Activated effector memory CD4-positive, alpha-beta T cell treated with Interleukin-2 at 50 U/mL for 16 hours (primary cell): ENCODE measurements around the gene SLC9B2.

Source experiments
- DNase-seq: peaks from one replicate; pipeline ENCODE4 v3.0.0-alpha.2; 2020

The SLC9B2 gene, protein sequence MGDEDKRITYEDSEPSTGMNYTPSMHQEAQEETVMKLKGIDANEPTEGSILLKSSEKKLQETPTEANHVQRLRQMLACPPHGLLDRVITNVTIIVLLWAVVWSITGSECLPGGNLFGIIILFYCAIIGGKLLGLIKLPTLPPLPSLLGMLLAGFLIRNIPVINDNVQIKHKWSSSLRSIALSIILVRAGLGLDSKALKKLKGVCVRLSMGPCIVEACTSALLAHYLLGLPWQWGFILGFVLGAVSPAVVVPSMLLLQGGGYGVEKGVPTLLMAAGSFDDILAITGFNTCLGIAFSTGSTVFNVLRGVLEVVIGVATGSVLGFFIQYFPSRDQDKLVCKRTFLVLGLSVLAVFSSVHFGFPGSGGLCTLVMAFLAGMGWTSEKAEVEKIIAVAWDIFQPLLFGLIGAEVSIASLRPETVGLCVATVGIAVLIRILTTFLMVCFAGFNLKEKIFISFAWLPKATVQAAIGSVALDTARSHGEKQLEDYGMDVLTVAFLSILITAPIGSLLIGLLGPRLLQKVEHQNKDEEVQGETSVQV

DNA sequence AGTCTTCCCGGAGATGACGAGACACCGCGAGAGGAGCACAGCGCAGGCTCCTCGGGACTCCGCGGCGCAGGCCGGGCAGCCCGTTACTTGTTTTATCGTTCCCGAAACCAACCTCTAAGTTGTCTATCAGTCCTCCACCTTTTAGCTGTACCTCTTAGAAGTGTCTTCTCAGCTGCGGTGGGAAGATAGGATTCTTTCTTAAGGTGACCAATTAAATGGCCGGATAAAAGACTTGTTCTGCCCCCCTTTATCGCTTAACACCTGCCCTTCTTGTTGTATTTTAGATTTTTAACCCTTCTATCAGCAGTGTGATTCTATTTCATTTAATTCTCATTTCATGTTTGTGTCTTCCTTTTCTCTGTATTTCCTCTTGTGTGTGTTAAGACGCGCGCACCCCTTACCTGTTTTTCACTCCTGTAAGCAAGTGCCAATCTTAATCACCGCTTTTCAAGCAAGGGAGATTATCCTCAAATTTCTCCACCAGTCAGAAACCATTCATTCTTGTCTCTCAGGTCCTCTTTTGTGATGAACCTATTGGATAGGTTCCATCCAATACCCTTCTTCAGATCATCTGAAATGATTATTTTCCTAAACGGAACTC, at the start of gene SLC9B2:
SLC9B2 (minus strand) TSS at position 15 of the 601 bp plus-strand sequence. CDS start 9,211 bp downstream, outside the sequence.
- no peak for DNase-seq

DNA sequence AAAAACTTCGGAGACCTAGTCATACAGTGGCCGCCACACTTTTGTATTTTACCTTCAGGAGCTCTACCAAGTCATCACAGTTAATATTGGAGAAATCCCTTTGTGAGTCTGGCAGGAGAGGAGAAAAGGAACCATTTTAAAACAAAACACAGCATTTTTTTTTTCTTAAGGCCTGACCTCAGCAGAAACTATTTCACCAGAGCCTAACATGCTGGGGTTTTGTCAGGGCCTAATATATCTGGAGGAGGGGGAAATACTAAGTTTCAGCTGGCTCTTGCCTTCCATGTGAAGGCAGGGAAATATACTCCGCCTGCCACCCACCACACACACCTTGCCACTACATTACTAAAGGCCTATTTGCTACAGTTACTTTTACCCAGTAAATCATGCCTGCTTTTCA, 49.6 kb upstream of the SLC9B2 start:
- no peak for DNase-seq

DNA sequence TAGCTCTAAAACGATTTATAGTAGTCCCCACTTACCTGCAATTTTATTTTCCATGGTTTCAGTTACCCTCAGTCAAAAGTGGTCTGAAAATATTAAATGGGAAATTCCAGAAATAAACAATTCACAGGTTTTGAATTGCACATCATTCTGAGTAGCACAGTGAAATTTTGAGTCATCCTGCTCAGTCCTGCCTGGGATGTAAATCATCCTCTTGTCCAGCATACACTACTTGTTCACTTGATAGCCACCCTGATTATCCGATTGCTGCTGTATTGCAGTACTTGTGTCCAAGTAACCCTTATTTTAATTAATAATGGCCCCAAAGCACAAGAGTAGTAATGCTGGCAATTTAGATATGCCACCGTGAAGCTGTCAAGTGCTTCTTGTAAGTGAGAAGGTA, 46.6 kb upstream of the SLC9B2 start:
- DNase-seq, result no peak

DNA sequence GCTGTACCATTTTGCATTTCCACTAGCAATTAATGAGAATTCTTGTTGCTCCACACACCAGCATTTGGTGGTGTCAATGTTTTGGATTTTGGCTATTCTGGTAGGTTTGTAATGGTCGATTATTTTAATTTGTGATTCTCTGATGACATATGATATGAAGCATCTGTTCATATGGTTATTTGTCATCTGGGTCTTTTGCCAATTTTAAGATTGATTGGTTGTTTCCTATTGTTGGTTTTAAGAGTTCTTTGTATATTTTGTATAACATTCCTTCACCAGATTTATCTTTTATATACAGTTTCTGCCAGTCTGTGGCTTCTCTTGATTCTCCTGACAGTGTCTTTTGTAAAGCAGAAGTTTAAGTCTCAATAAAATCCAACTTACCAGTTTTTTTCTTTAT, 41.6 kb upstream of the SLC9B2 start:
- DNase-seq, result no peak

DNA sequence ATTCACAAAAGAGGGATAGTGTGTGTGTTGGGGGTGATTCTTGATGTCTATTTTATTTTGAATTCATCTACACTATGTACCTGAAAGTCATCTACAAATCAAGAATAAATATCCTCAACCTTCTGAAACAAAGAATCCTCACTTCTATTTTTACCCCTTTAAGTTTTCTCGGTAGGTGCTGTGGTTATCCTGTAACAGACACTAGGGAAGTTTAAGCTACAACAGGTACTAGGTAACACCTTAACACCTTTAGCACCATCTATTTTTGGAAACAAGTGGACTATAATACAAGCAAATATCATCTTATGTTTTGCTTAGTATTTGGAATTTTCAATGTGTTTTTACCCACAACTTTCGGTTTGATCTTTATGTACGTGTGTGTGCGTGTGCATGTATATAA, 35.0 kb upstream of the SLC9B2 start:
- no peak for DNase-seq

DNA sequence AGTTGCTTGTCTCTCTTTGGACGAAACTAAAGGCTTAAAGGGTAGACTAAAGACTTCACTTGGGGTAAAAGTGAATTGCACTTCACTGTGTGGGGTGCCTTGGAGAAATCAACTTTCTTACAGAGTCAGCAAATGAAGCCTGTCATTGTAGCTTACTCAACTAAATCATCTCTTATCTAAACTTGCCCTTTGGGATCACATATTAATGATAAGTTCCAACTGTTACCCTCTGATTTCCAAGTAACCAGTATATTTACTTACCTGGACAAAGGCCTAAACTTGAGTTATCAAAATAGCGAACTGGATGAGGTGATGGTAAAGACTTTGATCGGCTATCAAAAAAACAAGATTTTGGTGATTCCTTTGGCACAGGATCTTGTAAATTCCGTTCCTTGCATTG, 32.0 kb upstream of the SLC9B2 start:
- DNase-seq, result no peak

DNA sequence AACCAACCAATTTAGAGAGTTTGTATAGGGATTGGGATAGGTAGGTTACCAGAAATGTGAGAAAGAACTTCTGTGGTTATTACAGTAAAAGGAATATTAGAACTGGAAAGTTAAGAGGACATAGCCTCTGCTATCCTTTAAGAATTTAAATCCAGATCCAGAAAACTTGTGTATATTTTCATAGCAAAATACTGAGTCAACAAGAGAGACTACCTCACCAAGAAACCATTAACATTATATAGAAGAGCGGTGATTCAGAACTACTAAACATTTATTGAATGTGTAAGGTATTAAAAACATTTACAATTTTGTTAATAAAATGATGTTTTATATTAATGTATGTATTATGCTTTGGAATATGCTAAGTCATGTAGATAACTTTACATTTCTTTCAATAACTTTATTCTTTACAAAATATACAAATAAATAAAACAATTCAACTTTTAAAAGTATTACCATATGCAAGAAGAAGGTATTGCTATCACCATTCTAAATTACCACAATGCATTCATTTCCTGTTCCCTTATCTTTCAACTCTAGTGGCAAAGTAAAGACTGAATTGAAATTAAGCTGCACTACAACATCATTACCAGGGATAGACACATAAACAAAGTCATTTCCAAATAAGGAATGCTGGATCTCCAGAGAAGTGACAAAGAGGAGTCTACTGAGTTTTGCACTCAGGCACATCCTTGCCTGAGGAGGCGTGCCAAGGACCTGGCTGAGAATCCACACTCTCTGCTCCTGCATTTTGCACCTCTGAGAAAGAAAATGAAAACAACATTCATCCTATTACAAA, 29.2 kb upstream of the SLC9B2 start:
- DNase-seq, result no peak

DNA sequence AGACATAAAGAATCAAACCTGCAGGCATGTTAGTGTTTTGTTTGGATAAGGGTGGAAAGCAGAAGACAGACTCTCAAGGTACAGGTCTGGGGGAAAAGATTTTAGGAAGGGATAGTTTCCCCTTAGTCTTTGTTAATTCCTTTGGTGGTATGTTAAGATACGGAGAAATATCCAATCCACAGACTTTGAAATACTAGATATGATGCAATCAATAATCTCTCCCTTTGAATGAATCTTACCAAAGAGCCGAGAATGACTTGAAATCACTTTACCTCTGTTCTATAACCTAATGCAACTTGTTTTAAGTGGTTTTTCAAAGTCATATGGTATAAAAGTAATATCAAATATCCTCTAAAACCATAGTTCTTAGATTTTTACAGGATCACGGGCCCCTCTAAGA, 28.3 kb upstream of the SLC9B2 start:
- no peak for DNase-seq

DNA sequence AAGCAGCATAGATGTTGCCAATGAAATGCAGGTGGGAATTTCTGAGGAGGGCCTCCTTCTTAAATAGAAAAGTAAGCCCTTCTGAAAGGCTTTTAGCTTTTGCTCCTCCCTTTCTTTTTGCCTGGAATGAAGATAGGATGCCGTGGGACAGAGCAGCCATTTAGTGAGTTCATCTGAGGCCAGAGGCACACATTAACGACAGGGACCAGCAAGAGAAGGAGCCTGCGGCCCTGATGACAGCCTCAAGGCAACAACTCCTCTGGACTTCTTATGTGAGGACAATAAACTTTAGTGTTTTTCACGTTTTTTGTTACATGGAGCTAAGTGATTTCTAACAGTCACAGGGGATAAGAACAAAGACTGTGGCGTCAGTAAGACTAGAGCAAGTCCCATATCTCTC, 24.1 kb upstream of the SLC9B2 start:
- DNase-seq, result no peak

DNA sequence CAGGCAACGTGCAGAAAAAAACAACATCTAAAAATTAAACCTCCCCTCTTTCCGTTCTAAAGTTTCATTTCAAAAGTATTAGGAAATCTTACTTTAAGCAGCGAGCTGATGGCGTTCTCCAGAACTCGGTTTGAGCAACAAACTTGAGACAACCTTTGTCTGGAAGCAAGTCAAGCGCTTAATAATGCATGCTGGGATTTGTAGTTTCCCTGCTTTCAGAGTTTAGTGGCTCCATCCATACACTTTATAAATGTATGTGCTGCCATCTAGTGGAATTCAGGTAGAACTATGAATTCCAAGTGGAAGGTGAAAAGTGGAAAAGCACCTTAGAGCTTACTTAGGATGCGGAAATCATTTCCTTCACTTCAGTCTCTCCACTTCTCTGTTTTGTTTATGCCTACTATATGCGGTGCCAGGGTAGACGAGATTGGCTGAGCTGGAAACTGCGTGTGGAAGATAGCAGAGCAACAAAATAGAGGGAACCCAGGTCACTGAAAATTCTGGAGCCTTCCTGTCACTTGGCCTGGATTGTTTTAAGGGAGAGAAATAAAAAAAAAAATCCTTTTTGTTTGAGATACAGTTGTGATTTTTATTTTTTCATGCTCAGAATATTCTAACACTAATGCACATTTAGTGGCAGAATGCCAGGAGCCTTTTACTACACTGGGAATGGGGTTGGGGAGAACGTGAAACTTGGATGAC, 23.3 kb upstream of the SLC9B2 start, which contains the start of gene BDH2:
BDH2 (minus strand) TSS at position 144 of the 702 bp plus-strand sequence. CDS start 3,580 bp downstream, outside the sequence.
- peak; percentile 1 for DNase-seq

DNA sequence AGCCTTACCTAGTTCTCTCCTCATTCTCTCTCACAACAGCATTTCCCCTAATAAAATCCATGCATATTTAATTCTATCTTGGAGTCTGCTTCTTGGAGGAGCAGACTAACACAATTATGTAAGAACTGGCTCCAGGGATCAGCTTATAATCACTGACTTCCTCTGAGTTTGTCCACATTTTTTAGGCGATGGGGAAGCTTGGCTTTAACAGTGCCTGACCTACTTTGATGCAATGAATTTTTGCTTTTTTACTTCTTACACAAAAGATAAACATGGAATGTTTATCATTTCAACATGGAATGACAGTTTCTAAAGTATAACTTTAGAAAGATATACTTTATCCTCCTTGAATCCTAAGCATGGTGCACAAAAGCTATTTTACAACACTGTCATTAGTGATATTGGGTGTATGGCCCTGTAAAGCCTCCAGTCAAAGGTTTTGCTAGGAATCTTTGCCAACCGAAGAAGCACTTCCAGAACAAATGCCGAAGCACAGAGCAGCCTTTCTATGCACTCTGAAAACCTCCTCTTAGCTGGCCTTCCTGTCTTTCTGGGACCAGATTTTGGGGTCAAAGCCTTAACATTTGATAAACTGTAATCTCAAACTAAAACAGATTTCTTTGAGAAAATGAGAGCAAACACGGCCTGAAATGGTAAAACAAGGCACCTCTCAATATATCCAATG, 22.3 kb upstream of the SLC9B2 start:
- DNase-seq, result no peak

DNA sequence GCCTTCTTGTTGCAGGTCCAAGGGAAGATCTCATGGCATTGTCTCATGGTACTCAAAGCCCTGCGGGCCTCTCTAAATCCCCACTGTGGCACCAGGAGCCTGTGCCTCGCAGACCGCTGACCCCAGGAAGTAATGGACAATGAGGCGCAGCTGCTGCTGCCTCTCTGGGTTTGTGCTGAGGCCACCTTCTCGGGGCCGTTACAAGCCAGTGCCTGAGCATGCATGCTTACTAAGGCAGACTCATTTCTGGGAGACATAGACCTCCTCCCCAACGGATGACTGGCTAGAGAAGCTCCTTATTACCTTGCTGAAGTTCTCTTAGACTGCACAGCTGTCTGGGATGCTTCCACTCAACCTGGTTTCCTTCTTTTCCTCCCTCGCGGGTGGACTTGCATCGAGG, 21.8 kb upstream of the SLC9B2 start:
- DNase-seq, result no peak

DNA sequence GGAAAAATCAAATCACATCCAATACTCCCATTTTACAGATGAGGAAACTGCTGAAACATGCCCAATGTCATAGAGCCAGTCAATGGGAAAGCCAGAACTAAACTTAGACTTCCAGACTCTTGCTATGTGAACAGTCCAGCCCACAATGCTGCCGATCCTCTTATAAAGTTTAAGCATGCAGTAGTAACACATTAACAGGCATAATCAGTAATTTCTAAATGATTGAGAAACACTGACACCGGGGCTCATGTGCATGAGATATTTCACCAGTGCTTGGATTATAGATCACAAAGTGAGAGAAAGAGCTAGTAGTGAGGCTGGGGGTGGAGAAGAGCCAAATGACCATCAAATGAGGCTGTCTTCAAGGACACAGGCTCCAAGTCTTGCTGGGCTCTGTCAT, 20.6 kb upstream of the SLC9B2 start:
- DNase-seq, result no peak

DNA sequence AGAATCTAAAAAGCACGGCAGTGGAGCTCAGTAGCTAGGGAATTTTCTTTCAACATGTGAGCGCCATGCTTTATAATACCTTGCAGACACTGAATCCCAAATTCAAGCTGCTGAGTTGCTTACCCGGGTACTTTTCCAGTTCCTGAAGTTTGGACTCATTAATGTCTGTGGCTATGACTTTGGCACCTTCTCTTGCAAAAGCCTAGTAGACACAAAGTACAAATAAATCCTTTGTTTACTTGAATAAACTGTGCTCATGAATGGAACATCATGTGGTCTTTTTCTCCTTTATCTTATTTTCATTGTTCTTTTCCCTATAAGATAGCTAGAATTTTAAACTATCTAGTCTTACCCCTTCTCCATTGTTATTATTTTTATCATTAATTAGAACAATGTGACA, 18.5 kb upstream of the SLC9B2 start:
- DNase-seq, result no peak

DNA sequence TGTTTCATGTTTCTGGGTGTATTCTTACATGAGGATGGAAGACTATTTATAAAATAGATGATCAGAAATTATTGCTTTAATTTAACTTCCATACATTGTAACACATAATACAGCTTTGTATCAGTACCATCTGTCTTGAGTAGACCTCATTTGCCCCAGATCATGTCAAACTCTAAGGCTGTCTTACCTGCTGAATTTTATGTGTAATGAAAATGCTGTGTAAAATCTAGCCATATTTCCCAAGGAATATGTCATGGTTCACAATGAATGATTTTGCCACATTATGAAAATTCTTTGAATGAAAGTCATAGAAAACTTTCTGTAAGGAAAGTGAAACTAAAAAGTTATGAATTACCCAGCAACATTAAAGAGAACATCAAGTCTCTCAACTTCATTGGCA, 15.7 kb upstream of the SLC9B2 start:
- no peak for DNase-seq

DNA sequence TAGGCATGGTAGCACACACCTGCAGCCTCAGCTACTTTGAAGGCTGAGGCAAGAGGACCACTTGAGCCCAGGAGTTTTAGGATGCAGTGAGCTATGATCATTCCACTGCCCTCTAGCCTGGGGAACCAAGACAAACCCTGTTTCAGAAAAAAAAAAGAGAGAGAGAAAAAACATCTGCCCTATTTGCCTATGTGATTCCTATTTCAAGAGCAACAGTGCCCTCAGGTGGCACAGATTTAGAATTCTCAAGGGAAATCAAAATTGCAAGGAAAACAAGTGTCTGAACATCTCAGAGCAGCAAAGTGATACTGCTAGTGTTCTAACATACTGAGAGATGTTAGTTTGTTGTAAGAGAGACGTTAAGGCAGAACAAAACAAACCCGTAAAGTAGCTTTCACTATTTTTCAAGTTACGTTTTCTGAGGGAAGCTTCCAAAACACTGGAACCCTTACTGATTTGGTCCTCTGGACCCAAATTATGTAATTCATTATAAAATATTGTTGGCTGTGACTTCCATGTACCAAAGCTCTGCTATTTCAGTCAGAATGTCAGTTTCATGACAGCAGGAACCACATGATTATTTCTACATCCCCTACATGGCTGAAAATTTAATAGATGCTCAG, 15.2 kb upstream of the SLC9B2 start:
- DNase-seq, result no peak

DNA sequence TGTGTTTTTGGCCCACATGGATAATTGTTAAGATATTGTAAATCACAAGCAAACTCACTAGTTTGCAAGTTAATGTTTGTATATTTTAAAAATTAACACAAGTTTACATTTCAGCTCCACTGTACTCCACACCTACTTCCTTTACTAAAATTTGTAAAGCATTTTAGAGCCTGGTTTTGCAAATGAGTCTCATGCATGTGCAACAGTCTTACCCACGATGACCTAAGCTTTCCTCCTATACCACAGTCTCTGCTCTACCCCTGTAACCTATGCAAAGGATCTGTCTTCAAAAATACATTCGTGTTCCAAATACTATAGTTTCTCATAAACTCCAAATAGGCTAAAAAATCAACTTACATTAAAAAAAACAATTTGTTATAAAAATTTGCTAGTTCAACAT, 12.9 kb upstream of the SLC9B2 start:
- no peak for DNase-seq

DNA sequence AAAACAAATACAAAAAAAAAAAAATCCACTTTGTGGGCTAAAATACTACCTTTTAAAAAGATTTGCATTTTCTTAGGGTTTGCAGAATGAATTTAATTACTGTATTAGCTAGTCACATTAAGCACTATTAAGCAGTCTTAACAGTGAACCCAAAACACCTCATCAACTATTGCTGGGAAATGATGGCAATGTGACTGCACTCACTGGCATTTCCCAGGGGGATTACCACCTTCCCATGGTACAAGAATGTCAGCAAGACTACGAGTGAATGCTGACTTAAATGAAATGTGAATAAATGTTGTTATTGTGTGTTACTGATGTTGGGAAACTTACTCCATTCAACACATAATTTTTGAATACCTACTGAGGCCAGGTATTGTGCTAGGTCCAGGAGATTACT, 10.0 kb upstream of the SLC9B2 start:
- no peak for DNase-seq

DNA sequence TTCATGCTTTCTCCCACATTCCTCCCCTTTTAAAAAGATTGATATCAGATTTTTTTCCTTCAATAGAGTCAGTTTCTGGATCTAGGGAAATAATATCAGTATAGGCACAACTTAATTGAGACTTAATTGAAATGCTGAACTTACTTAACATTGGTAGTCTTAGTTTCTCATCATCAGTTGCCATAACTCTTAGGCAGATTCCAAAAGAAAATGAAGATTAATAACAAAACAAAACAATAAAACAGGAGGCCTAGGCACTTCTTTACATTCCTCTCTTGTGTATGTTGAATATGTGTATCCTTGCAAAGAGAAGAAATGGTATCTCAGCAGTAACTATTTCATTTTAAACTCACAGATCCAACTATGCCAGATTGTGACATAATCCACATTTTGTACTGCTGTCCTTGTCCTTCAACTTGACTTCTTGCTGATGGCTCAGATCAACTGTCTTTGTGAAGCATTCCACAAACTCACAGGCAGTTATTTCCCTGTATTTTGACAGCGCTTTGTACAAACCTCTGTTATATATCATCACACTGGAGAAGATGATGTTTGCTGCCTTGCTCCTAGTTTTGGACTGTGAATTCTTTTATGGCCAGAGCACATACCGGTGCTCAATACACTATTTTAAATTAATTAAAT, 9.1 kb upstream of the SLC9B2 start:
- DNase-seq, result no peak

DNA sequence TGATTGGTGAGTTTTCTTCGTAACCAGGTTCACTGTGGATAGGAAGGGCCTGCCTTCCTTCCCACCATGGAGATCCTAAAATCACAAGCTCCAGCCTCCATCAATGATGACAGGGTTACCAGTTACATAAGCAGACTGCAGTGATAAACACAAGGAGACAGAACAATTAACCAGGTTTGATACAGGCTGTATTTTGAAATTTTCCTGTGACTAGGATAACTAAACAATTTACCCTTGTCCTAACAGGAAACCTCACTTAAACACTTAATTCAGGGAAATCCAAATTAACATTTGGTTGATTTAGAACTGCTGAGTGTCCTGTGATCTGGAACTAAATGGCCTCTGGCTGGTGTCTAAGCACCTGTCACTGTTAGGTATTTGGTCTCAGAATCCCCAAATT, 3.1 kb upstream of the SLC9B2 start:
- no peak for DNase-seq
